HG03039 (cell line): Measurements from ENCODE around the gene SRI.
"Not testable (repeated sequence)": the region's sequence is repeated elsewhere in the genome, so short reads cannot be mapped to it uniquely, and the experiment has no call there.

Experiments
- ATAC-seq: cut with Tn5 transposase; IDR thresholded peaks from one replicate; pipeline ENCODE4 v1.9.1; 2021; ENCODE audit warnings: mild to moderate bottlenecking, moderate library complexity; ENCODE audit not compliant: unreplicated experiment

The SRI gene, protein sequence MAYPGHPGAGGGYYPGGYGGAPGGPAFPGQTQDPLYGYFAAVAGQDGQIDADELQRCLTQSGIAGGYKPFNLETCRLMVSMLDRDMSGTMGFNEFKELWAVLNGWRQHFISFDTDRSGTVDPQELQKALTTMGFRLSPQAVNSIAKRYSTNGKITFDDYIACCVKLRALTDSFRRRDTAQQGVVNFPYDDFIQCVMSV

GRCh38 chr7:88219781-88220747, at the start of gene SRI:
SRI (minus strand) TSS chr7:88220038; CDS start chr7:88220026, 12 bp downstream.
- peak; percentile 76 for ATAC-seq

GRCh38 chr7:88269586-88269985, 49.7 kb upstream of the SRI start:
- no peak for ATAC-seq

DNA sequence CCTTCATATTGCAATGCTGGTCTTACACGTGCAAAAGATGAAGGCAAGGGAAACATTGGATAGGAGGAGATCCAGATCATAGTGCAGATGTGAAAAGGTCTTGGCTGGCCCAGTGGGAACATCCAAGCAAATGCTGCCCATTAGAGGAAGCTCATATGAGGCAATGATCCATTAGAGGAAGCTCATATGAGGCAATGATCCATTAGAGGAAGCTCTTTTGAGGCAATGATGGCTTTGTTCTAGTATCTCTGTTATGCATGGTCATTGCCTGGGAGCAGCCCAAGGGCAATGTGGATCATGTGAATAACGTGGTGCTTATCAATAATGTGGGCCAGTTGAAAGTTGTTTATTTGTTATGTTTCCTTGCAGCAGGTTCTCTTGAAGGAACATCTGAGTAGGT, 49.0 kb upstream of the SRI start:
- no peak for ATAC-seq

DNA sequence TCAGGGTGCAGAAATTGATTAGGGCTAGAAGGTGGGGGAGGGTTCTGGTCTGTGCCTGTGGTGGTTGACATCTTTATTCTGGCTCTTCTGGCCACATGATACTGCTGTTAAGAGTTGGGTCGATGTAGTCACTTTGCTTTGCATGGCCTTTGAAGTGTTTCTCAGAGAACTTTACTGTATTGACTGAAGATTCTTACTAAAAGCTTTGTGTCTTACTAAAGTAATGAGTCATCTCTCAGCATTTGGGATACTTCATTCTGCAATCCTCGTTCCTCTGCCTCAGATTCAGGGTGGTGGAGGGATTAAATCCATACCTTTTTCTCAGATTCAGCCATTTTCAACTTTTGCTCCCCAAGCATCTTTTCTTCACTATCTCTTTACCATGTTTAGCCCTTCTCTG, 48.2 kb upstream of the SRI start:
- ATAC-seq: no peak

DNA sequence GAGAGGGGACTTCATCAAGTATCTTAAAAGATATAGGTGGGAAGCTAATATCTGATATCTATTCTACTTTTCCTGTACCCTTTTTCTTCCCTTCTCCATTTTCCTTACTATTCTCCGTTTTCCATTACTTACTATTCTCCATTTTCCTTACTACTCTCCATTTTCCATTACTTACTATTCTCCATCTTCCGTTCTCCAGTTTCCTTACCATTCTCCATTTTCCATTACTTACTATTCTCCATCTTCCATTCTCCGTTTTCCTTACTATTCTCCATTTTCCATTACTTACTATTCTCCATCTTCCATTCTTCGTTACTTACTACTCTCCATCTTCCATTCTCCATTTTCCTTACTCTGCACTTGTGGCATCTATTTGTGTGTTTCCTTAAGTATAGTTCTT, 47.6 kb upstream of the SRI start:
- ATAC-seq: no peak

DNA sequence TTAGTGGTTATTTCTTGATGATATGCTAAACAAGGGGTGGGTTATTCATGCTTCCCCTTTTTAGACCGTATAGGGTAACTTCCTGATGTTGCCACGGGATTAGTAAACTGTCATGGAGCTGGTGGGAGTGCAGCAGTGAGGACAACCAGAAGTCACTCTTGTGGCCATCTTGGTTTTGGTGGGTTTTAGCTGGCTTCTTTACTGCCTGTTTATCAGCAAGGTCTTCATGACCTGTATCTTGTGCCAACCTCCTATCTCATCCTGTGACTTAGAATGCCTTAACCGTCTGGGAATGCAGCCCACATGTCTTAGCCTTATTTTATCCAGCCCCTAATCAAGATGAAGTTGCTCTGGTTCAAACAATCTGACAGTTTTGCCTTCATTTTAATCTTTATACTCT, 45.1 kb upstream of the SRI start:
- ATAC-seq: not testable (repeated sequence)

DNA sequence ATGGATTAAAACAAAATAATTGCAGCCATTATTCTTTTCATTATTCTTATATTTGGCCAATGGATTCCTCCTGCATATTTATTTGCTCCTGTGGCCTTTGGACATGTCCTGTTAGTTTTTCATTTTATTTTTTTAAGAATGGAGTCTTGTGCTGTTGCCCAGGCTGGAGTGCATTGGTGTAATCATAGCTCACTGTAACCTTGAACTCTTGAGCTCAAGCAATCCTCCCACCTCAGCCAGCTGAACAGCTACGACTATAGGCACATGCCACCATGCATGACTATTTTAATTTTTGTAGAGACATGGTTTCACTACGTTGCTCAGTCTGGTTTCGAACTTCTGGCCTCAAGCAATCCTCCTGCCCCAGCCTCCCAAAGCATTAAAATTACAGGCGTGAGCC, 42.7 kb upstream of the SRI start:
- no peak for ATAC-seq

GRCh38 chr7:88260719-88261118, 40.9 kb upstream of the SRI start:
- ATAC-seq: no peak

DNA sequence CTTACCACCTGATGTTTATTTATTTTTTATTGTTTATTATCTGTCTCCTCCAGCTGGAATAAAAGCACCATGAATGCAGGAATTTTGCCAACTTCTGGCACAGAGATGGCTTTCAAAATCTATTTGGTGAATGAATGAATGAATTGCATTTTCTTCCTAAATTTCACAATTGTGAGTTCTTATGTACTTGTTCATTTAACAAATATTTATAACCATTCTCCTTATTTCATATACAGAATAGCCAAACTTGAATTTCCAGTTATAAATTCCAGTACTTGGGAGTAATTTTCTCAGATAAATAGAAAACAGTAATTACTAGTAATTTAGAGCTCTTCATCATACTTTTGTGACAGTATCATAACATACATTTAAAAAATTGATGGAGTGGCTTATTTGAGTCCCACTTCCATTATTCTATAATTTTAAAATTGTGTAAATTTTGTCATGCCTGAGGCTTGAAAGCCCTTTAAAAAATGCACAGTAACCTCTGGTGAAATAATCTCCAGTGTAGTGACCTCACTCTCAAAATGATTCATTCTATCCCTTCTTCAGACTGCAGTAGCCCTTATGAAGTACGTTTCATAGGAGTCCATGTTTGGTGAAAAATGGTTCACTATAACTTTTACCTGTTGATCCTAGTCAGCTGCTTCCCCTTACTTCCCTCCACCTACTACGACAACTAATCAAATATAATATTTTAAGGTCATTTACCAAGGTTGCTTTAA, 40.0 kb upstream of the SRI start:
- no peak for ATAC-seq

DNA sequence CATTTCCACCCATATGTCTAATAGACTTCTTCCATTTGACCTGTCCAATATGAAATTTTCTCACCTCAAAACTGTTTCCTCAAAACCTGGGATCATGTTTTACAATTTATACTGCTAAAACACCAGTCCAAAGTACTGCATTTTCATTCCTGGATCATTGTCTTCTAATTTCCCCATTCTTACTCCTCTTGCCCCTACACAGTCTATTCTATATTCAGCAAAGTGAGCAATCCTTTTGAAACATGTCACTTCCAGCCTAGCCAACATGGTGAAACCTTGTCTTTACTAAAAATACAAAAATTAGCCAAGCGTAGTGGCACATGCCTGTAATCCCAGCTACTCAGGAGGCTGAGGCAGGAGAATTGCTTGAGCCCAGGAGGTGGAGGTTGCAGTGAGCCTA, 38.5 kb upstream of the SRI start:
- ATAC-seq: not testable (repeated sequence)

- ATAC-seq: no peak
Measured at GRCh38 chr7:88256906-88257305, 37.1 kb upstream of the SRI start.

DNA sequence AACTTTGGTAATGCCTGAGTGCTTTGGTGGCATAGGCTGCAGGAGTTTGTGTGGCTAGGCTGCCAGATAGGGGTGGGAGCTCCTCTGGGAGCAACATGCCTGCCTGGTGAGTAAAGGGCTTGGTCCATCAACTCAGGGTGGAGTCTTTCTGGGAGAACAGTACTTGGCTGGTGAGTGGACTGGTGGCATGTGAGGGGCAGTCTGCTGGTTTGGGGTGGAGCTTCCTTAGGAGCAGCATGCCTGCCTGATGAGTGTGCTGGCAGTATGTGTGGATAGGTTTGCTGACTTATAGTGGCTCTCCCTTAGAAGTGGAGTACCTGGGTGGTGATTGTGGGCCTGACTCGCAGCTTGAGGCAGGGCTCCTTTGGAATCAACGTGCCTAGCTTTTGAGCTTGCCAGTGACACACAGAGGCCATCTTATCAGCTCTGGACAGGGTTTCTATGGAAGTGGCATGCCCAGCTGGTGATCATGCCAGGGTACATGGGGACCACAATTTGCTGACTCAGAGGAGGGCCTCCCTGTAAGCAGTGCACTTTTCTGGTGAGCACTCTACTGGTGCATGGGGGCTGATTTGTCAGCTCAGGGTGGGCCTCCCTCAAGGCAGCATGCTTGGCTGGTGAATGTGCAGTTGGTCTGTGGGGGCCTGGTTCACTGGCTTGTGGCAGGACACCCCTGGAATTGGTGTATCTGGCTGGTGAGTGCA, 35.0 kb upstream of the SRI start:
- ATAC-seq: no peak

- ATAC-seq: no peak
Measured at GRCh38 chr7:88253640-88254039, 33.8 kb upstream of the SRI start.

GRCh38 chr7:88244258-88244657, 24.4 kb upstream of the SRI start:
- ATAC-seq: no peak

- no peak for ATAC-seq
Measured at GRCh38 chr7:88243345-88243909, 23.6 kb upstream of the SRI start.

DNA sequence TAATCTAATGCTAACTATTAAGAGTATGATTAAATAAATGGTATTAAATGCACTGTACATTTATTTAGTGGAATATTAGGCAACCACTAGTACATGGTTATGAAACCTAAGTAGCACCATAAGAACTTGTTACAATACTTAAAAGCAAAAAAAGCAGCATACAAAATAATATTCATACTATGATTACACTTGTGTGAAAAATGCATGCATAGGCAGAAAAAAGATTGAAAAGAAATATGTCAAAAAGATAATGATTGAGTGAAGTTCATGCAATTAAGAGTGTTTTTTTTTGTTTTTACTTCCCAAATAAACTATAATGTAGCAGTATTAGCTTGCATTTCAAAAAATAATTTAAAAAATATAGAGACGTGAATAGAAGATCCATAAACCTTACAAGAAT, 20.0 kb upstream of the SRI start:
- no peak for ATAC-seq

- no peak for ATAC-seq
Measured at GRCh38 chr7:88233828-88234227, 14.0 kb upstream of the SRI start.

DNA sequence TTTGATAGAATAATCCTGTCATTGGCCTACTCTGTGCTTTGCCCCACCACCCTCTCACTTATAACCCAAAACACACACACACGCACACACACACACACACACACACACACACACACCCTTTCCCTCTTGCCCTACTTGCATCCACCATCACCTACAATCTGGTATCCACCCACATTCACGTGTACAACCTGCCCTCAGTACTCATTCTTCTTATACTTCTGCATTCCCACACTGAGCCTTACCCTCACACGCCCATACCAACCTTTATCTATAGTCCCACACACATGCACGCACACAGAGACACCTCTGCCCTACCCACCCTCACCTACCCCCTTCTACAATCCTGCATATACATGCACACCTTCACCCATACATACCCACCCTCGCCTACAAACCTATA, 10.8 kb upstream of the SRI start:
- ATAC-seq: no peak

DNA sequence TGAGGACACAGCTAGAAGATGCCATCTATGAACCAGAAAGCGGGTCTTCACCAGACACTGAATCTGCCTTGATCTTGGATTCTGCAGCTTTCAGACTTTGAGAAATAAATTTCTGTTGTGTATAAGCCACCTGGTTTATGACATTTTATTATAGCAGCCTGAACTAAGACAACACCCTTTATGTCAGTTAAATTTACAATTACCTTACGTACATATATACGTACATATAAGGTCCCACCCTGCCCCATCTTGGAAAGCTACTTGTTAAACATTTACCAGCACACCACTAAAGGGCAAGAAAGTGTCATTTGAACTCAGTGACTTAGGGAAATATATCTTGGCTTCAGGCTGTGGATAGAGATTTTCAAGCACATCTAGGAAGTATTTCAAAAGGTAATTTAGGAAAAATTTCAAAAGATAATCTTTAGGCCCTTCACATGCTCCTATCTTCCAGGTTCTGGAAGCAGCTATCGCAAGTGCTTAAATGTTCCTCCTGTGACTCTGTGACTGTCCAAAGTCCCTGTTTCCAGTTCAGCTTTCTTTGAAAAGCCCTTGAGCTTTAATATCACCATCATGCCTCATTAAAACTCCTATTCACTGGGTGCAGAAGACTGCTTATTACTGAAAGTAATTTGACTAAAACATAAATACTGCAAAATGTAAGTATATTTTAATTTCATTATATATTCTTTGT, 9.6 kb upstream of the SRI start:
- ATAC-seq: no peak

- no peak for ATAC-seq
Measured at GRCh38 chr7:88226886-88227516, 7.2 kb upstream of the SRI start.
